GM21786 (cell line): ENCODE results near the gene PTPRE.

Experiments used
- ATAC-seq: cut with Tn5 transposase; IDR thresholded peaks from one replicate; pipeline ENCODE4 v1.9.1; 2021; ENCODE audit not compliant: unreplicated experiment

PTPRE gene

DNA sequence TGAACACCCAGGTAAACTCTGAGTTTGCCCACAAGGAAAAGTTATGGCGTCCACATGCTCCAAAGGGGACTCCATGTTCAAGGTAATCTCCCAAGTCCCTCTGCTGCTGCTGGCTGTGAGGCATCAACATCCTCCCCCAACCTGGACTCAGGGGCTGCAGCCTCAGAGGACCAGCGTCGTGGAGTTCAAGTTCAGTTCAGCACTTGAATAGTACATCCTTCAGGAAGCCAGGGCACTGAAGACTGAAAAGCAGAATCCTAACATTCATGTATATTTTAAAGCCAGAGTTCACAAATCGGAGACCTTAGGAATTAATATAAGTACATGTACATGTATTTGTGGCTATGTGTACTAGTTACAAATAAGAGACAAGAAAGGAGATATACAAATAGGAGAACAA is 90.4 kb downstream of the PTPRE start:
- ATAC-seq = no peak

DNA sequence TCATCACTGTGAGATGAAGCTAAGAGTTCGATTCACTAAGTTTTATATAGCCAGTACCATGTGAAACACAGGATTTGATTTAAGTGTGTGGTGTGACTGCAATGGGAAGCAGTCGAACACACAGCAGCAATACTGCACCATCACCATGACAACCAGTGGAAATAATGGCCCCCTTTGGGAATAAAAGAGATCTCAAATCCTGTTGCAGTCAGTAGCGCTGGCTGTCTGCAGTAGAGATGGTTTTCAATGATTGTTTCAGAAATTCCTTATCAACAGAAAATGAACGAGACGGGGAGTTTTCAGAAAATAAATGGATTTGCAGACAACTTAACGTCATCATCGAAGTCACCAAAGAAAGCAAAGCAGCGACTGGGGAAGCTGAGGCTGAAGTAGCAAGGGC is 91.0 kb downstream of the PTPRE start:
- no peak for ATAC-seq

DNA sequence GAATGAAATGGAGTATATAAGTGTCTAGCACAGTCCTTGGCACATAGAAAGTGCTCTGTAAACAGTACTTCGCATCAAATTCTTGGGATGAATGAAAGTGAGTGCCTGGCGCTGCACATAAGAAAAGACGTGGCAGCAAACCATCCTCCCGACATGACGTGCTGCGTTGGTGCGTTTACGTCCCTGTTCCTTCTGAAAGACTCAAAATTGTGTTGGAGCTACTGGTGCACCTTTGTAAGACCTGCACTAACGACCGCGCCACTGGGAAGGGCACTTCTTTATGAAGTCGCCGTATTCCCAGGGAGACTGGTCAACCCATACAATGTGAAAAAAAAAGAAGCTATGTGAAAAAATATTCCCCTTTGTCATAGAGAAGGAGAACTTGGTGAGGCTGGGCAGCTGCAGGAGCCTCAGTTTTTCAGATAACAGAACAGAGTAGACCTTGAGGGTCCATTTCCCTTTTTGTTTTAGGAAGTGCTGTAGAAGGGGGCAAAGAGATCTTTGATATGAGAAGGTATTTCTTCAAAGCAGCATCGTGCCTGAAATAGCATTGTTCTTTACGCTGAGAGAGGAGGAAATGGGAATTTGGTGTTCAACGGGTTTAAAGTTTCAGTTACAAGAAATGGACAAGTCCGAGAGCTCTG is 91.7 kb downstream of the PTPRE start:
- ATAC-seq = no peak

DNA sequence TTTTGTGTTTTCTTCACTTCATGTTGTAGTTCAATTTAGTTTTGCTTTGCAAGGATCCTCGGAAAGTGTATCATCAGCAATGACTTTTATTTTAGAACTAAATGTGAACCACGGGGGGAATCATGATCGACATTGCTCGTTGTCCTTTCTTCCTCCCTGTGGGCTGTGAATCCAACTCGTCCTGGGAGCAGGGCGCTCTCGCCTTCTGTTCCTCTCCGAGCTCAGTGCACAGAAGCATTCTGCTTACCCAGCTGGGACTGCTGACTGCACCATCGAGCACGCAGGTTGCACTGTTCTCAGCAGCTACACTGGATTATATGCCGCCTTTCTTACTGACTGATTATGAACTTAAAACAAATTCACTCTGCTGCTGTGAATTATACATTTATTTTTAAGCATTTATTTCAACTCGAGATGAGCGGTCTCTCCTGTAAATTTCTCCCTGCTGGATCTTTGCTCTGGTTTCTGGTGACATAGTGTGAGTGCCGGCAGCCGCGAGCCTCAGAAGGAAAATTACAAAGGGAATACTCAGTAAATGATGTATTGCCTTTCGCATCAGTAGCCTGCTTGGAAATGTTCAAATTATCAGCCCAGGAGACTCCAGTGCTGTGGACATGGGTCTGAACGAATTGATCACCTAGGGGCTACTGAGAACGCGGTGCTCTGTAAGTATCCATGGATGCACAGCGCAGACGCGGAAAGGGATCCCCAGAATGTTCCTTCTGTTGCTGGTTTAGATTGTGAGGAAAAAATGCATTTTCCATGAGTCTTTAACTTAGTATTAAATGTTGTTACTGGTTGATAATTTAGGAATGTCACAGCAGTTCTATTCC is 92.6 kb downstream of the PTPRE start:
- ATAC-seq = no peak

DNA sequence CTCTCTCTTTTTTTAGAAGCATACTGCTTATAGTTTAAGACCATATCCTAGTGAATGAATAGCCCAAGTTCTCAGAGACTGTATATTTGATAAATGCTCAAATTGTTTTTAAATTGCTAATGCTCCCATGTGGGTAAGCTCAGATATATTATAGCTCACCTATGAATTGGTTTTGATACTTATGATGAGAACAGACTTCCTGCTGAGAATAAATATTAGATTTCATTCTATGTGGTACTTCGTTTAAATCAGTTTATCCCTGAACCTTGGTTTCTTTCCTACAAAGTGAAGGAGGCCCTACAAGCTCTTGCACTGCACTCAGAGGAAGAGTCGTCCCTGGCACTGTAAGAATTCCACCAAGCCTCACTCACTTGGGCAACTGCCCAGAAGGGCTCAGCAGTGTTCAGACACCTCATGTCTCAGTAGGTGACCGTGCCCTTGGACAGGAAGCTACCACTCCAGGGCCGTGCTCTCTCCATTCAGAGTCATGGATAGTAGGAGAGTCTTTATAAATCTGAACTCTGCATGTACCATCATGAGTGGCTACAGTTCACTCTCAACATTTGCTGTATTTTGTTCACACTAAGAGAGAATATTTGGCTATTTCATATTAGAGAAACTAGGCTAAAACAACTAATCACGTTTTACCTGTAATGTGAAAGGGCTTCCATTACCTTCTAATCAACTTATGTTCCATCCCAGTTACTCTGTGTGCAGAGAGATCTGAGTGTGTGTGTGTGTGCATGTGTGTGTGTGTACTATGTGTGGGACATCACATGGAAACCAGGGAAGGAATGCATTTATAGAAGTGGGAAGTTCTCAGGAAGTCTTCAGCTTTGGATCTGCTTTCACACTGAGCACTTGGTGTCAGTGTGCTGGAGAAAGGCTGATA is 93.8 kb downstream of the PTPRE start:
- ATAC-seq = no peak

DNA sequence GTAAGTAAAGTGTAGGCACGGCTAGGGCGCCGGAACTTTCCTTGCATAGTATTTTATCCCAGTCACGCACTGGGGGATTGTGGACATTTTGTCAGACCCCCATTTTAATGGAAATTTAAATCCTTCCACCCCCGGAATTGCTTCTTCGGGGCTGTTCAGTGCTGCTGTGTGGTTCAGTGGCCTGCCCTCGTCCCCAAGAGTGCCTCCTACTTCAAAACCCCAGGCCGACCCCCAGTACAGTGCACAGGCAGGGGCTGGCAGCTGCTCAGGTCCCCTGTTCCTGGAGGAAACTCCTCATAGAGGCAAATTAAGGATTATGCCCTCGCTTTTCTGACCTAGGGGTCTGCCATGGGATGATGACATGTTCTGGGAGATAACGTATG is 94.5 kb downstream of the PTPRE start:
- no peak for ATAC-seq

DNA sequence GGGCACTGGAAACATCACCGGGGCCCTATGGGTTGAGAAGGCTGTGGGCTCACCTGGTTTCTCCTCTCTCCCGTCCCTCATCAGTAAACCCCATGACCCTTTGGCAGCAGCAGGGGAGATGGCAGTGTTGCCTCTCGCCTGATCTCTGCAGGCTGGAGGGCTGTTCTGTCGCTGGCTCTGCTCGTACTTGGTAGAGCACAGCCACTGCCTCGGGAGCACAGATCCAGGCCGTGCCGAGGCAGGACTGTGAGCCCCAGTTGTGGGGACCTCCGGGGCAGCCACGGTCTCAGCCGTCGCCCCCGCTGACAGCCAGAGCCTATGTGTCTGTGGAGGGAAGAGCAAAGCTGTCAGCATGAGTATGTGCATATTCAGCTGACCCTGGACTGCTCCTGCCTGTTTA is 94.9 kb downstream of the PTPRE start:
- ATAC-seq = no peak

DNA sequence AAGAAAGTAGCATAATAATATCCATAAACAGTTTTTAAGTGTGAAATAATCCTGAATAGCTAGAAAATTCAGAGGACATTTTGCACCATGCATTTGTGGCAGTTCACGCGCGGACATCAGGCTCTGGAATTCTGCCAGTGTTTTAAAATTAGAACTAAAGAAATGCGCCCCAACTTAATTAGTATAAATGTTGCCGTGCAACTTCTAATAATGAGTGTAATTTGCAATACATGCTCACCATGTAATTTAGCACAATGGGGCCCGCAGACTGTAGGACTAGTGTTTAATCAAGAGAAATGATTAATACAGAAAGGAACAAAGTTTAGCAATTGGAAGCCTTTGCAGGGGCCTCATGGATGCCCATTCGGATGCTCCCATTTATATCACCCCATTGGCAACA is 96.6 kb downstream of the PTPRE start:
- ATAC-seq = no peak

DNA sequence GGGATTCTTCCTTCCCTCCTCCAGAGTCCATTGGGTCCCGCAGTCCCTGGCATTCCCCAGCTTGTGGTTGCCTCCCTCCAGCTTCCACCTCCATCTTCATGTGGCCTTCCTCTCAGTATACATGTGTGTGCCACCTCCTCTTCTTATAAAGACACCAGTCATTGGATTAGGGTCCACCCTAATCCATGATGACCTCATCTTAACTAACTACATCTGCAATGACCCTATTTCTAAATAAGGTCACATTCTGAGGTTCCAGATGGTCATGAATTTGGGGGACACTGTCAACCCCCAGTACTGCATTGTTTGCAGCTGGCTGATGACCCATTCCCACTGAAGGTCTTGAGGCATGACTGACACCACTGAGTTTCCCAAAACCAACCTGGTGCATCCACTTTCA is 99.0 kb downstream of the PTPRE start:
- no peak for ATAC-seq

DNA sequence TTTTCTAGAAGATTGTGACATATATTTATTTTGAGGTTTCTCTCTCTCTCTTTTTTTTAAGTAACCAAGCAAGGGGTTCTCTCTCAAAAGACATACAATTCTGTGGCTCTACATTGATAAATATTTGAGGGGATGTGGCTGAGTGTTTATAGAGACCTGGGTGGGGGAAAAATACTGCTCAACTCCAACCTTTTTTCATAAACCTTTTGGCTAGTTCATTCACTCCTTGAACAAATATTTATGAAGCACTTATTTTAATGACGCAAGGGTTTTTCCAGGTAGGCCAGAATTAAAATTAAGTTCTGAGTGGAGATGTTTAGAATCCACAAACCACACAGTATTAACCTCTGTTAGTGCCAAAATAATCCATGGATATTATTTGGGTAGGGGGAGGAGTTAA is 100.2 kb downstream of the PTPRE start:
- no peak for ATAC-seq

DNA sequence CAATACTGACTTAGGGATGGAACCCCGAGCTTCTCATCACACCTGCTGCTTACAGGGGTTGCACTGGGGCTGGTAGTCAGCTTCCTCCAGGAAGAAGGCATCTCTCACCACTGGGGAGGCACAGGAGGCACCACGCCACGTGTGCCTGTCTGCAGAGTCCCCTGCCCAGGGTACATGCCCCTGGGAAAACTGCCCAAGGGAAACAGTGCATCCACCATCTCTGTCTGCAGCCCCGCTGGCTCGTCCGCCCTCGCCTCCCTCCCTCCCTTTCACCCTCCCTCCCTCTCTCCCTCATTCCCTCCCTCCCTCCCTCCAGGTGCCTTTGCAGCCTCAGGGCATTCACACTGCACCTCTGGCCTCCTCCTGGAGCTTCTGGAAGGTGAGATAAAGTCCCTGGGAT is 101.1 kb downstream of the PTPRE start:
- ATAC-seq = no peak

DNA sequence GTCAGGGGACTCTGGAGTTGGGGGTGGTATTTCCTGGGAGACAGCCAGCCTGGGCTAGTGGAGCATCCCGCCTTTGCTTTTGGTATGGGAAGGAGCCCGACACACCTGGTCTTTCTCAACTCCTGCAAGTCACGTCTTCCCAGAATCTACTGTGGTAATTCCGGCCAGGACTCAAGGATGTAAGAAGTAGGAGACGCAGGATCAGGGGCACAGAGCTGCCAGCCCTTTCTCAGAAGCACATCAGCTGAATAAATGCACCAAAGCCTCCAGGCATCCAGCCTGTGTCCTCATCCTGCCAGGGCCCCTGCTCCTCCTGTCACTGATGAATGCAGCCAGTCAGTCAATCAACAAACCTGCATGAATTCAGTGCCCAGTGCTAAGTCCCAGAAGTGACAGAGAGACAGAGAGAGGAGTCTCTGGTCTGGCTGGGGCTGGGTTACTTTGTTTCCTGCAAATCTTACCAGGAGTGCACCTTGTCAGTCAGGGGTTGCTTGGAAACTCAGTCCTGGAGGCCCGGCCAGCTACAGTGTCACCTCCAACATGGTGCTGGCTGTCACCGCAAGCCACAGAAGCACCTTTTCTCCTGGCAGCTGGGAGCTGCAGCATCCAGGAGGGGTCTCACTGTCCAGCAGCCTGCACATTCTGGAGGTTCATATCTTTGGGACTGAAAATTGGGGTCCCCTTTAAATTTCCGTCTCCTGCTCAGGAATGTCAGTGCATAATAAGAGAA is 101.8 kb downstream of the PTPRE start:
- no peak for ATAC-seq

DNA sequence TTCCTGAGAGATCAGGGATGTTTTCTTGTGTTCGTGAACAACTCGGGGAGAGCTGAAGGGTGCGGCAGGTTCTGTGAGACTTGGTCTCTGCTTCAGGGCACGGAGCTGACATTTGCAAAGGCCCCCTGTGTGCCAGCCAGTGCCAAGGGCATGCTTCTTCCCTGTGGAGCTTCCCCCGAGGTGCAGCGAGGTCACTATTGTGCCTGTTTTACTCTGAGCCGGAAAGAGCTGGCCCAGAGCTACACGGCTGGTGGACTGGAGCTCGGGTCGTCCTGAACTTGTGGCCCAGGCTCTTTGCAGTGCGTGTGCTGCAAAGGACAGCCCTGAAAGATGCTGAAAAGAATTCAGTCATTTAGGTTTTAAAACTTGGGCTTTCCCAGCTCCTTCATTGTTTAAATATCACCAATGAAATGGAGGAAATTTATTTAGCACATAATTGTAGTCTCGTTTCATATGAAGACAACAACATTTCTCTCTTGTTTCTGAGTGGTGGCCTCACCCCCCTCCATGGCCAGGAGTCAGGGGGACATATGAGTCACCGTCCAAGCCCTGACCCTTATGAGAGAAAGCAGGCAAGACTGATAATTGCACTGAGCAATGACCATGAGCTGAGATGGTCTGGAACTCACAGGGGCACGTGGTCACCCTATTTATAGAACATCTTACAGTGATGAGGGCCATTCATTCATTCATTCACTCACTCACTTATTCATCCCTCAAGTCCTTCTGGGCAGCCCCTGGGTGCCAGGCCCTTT is 102.6 kb downstream of the PTPRE start:
- ATAC-seq = no peak

DNA sequence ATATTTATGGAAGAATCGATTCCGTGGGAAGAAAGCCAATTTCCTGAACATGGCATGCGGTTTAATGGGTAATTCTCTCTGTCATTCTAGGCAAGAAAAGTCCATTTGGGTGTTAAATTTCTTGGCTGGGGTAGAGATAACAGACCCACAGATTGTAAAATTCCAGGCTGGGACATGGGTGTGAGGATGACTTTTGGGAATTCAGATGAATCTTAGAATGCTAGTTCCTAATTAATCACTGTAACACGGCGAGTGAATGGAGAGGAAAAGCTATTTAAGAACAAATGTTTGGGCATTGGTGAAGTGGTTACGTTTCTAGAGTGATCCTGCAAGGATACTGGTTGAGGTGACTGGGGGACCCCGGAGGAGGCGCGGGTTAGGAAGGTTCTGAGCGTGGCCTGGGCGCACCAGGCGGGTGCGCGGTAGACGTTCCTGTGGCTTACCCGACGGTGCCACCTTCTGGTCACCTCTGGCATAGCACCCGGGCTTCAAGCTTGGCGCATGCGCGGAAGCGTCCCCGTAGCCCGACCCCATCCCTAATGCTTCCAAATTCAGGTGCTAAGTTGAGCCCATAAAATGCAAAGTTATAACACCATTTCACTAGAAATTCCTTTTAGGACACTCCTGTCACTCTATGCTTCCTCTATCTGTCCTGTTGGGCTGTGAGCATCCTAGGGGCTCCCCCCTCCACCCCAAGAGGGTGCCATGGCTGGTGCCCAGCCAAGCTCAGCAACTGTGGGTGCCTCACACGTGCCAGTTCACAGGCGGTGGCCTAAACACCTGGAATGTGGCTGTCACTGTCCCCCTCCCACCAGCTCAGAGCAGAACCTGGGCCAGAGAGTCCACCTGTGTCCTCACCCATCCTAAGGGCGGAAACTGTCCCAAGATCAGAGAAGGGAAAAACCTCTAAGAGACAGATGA is 104.4 kb downstream of the PTPRE start:
- peak; percentile 90 for ATAC-seq

DNA sequence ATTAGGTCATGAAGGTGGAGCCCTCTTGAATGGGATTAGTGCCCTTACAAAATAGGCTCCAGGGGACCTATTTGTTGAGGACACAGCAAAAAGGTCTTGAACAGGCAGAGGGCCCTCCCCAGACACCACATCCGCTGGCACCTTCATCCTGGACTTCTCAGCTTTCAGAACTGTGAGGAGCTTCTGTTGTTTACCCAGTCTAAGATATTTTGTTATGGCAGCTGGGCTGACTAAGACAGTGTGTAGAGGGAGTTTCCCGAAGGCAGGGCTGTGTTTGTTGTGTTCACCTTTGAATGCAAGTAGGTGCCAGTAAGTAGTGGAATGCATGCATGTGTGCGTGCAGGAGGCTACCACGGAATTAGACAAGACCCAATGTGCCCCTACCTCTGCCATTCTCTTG is 106.7 kb downstream of the PTPRE start:
- no peak for ATAC-seq

DNA sequence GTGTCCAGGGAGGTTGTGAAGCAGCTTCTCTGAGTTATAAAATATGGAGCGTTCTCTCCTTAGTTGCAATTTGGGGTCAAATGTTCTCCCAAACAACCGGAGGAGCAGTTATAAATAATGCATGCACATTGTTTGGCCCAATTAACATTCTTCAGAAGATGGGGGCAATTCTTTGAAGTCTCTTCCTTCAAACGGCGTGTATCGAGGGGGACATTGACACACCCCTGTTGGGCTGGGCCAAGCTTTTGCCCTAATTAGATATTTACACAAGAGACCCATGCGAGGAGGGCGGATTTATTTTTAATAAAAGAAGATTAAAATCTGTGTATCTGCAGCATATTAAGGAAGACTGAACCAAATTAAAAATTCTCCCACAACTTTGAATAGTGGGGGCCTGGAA is 107.3 kb downstream of the PTPRE start:
- no peak for ATAC-seq

DNA sequence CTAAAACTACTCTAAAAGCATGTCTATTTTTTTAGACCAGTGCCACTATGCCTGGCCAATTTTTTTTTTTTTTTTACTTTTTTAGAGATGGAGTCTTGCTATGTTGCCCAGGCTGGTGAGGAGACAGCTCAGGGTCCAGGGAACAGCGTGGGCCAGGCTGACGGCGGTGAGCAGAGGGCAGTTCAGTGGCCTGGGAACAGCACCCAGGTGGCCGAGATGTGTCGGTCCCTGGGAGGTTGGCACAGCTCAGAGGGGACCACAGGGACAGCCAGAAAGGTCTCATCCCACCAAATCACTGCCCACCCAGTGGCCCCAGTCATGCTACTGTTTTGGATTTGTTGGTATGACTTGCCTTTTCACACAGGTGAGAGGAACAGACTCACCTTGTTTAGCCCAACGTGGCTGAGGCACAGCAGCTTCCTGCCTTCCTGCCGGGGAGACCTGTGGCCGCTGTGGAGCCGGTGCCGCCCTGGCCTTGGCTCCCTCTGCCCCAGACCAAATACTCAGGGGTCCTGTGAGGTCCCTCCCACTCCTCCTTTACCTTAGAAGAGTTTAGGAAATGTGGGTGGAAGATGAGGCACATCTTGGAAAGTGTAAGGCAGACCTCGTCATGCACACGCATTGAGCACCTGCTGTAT is 109.6 kb downstream of the PTPRE start:
- no peak for ATAC-seq

DNA sequence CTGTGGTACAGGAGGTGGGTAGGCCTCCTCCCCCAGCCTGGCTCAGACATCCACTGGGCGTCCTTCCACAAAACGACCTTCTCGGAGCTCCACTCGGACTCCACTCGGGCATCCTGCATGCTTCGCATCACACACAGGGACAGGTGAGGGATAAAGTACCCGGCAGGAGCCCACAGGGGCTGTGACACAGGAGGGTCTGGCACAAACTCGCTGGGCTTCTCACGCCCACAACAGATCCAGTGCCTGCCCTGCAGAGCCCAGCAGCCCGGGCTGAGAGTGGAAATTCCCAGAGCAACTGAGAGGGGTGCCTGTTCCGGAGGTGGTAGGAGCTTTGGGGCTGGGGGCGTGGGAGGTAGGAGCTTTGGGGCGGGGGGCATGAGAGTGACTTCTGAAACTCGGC is 110.9 kb downstream of the PTPRE start:
- no peak for ATAC-seq

DNA sequence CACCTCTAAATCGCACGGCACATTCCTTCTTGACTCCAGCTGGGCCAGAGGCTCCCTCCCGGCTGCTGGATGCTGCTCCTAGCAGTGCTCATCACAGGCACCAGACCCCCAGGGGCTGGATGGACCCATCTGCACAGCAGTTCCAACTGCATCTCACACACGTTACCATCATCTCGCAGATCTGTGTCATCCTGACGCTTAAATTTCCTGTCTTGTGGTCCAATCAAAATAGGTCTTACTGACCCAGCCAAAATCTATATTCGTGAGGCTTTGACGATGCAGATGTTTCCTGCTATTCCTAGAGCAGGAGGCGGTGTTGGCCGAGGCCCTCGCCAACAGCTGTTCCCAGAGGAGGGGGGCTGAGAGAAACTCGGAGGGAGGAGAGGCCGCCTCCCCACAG is 111.3 kb downstream of the PTPRE start:
- ATAC-seq = no peak
